Mucosa of rectum (tissue), 2 donors: ENCODE results near the gene EXOC7.

Source experiments
- H3K27ac ChIP-seq, 2 donors: one replicate each; pipeline ENCODE4 v1.7.0; 2013; ENCODE audit warnings: inconsistent platforms in 2 of 2, low read depth in 2 of 2, low read length in 2 of 2
- H3K27me3 ChIP-seq, 2 donors: one replicate each; pipeline ENCODE4 v1.7.0; 2013; ENCODE audit warnings: low read length in 2 of 2; ENCODE audit not compliant: control insufficient read depth in 2 of 2, insufficient read depth in 2 of 2
- H3K36me3 ChIP-seq, 2 donors: one replicate each; pipeline ENCODE4 v1.7.0; 2013; ENCODE audit warnings: low read length in 2 of 2; ENCODE audit not compliant: control insufficient read depth in 2 of 2, insufficient read depth in 2 of 2
- H3K4me1 ChIP-seq, 2 donors: one replicate each; pipeline ENCODE4 v1.7.0; 2013; ENCODE audit warnings: low read length in 2 of 2, mild to moderate bottlenecking in 1 of 2; ENCODE audit not compliant: control insufficient read depth in 2 of 2, insufficient read depth in 2 of 2
- H3K4me3 ChIP-seq, 2 donors: one replicate each; pipeline ENCODE4 v1.7.0; 2013; ENCODE audit warnings: low read length in 2 of 2
- H3K9ac ChIP-seq, 2 donors: one replicate each; pipeline ENCODE4 v1.7.0; 2013; ENCODE audit warnings: low read length in 2 of 2, low read depth in 1 of 2, mild to moderate bottlenecking in 1 of 2
- H3K9me3 ChIP-seq, 2 donors: one replicate each; pipeline ENCODE4 v1.7.0; 2013; ENCODE audit warnings: low read length in 2 of 2; ENCODE audit not compliant: control insufficient read depth in 2 of 2
- donor health status: healthy.
- donor health status: Normal muscosa, but diverticular disease.

Gene EXOC7

DNA sequence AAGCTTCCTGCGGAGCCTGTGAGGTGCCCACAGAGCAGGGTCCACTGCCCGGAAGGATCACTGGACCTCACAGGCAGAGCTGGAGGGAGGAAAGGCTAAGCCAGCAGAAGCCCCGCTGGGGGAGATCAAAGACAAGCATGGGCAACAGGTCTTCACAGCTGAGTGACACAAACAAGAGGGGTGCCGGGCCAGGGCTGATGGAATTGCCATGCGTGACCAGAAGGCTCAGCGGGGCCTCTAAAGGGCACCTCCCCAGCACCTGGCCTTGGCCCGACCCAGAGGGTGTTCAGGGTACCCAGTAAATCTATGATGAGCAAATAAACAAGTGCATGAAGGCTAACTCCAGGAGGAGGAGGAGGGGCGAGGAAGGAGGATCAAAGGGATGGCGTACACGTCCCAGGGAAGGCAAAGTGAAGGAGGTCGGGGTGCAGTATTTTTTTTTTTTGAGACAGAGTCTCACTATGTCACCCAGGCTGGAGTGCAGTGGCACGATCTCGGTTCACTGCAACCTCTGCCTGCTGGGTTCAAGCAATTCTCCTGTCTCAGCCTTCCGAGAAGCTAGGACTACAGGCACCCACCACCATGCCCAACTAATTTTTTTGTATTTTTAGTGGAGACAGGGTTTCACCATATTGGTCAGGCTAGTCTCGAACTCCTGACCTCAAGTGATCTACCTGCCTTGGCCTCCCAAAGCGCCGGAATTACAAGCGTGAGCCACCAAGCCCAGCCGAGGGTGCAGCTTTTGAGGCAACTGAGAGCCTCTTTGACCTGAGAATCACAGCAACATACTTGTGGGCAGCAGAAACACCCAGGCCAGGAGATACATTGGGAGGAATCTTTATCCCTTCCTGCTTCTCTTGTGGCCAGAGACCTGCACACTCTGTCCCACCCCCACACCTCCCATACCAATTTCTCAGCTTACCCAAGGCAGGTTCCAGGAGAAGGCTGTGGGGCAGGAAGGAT lies 16.1 kb upstream of the EXOC7 start:
- H3K4me1 ChIP-seq = peaks cover 2 to 3% of the 10 kb centered on the region in 2 donors
- H3K9me3 ChIP-seq = no peaks in the 10 kb centered on the region
- H3K4me3 ChIP-seq = no peak overlapping the region
- no peak overlapping the region for H3K9ac ChIP-seq
- H3K27me3 ChIP-seq = no peaks in the 10 kb centered on the region
- no peak overlapping the region for H3K27ac ChIP-seq
- no peaks in the 10 kb centered on the region for H3K36me3 ChIP-seq

GRCh38 chr17:76115138-76115754 lies 11.7 kb upstream of the EXOC7 start:
- Histone ChIP-seq H3K27ac (no peak overlapping the region), H3K4me1 (no peaks in the 10 kb centered on the region), H3K9ac (no peak overlapping the region), H3K9me3 (no peaks in the 10 kb centered on the region), H3K36me3 (no peaks in the 10 kb centered on the region), H3K27me3 (no peaks in the 10 kb centered on the region), H3K4me3 (no peak overlapping the region)

DNA sequence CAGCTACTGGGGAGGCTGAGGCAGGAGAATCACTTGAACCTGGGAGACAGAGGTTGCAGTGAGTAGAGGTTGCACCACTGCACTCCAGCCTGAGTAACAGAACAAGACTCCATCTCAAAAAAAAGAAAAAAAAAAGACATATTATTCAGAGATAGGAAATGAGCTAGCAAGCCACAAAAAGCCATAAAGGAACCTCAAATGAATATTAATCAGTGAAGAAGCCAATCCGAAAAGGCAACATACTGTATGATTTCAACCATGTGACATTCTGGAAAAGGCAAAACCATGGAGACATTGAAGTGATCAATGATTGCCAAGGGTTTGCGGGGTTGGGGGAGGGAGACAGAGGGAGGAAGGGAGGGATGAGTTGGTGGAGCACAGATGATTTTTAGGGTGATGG lies 8.4 kb upstream of the EXOC7 start:
- no peaks in the 10 kb centered on the region for H3K4me1 ChIP-seq
- no peak overlapping the region for H3K27ac ChIP-seq
- no peaks in the 10 kb centered on the region for H3K36me3 ChIP-seq
- H3K9me3 ChIP-seq = no peaks in the 10 kb centered on the region
- no peaks in the 10 kb centered on the region for H3K27me3 ChIP-seq
- H3K9ac ChIP-seq = no peak overlapping the region
- H3K4me3 ChIP-seq = no peak overlapping the region

DNA sequence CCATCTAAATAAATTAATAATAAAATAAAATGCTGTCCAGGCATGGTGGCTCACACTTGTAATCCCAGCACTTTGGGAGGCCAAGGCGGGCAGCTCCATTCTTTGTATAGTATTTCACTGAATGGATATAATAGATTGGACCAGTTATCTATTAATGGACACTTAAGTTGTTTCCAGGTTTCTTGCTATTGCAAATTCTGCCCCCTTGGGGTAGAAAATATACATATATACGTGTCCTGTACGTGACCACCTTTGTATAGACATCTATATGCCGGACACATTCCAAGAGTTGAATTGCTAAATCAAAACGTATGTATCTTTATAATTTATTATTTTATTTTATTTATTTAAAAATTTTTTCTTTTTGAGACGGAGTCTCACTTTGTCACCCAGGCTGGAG lies 3.9 kb upstream of the EXOC7 start:
- H3K9me3 ChIP-seq = no peaks in the 10 kb centered on the region
- H3K36me3 ChIP-seq = no peaks in the 10 kb centered on the region

GRCh38 chr17:76106703-76107102 lies 3.1 kb upstream of the EXOC7 start:
- H3K4me1 ChIP-seq = peaks cover 15 to 17% of the 10 kb centered on the region in 2 donors
- H3K4me3 ChIP-seq = no peak overlapping the region
- H3K9ac ChIP-seq = no peak overlapping the region
- H3K27me3 ChIP-seq = no peaks in the 10 kb centered on the region
- H3K36me3 ChIP-seq = peaks cover 2 to 5% of the 10 kb centered on the region in 2 donors
- H3K9me3 ChIP-seq = no peaks in the 10 kb centered on the region
- no peak overlapping the region for H3K27ac ChIP-seq

More for the DNA sequence above, 3.9 kb upstream of the EXOC7 start:
- H3K27ac ChIP-seq = no peak overlapping the region
- no peak overlapping the region for H3K4me3 ChIP-seq
- H3K9ac ChIP-seq = no peak overlapping the region
- peaks cover 12 to 15% of the 10 kb centered on the region in 2 donors for H3K4me1 ChIP-seq
- no peaks in the 10 kb centered on the region for H3K27me3 ChIP-seq

- Histone ChIP-seq H3K27ac (no peak overlapping the region), H3K4me3 (no peak overlapping the region), H3K9ac (no peak overlapping the region)
Observed at GRCh38 chr17:76104896-76105231, 1.3 kb upstream of the EXOC7 start.

GRCh38 chr17:76104140-76104895 lies 731 bp upstream of the EXOC7 start:
- peaks cover 15 to 19% of the 10 kb centered on the region in 2 donors for H3K4me1 ChIP-seq
- no peaks in the 10 kb centered on the region for H3K9me3 ChIP-seq
- H3K9ac ChIP-seq = peak overlapping the region; percentile 73 to 78
- H3K4me3 ChIP-seq = peak overlapping the region; percentile 85 to 96
- peaks cover 8 to 21% of the 10 kb centered on the region in 2 donors for H3K36me3 ChIP-seq
- no peaks in the 10 kb centered on the region for H3K27me3 ChIP-seq
- peak overlapping the region; percentile 58 to 77 for H3K27ac ChIP-seq

More at GRCh38 chr17:76104896-76105231, 1.3 kb upstream of the EXOC7 start:
- Histone ChIP-seq H3K9me3 (no peaks in the 10 kb centered on the region), H3K4me1 (peaks cover 15 to 19% of the 10 kb centered on the region in 2 donors), H3K27me3 (no peaks in the 10 kb centered on the region), H3K36me3 (peaks cover 8 to 16% of the 10 kb centered on the region in 2 donors)

DNA sequence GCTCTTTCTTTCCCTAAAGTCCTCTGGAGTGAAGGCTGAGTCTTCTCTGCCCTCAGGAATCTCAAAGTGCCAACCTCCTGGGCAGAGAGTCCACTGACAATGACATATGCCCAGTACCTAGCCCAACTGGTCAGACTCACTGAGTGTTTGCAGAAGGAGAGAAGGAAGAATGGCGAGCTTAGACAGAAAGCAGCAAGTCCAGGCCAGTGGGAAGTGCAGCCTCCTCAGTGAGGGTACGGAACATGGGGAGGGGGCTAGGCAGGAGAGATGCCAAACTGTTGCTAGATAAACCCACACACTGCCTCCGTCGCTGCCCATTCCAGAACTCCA lies 678 bp downstream of the EXOC7 start:
- H3K9me3 ChIP-seq = no peaks in the 10 kb centered on the region
- H3K4me1 ChIP-seq = peaks cover 15 to 19% of the 10 kb centered on the region in 2 donors
- H3K9ac ChIP-seq = peak overlapping the region; percentile 73 to 78
- peak overlapping the region; percentile 85 to 96 for H3K4me3 ChIP-seq
- peaks cover 8 to 21% of the 10 kb centered on the region in 2 donors for H3K36me3 ChIP-seq
- H3K27ac ChIP-seq = peak overlapping the region; percentile 58 to 77
- H3K27me3 ChIP-seq = no peaks in the 10 kb centered on the region

DNA sequence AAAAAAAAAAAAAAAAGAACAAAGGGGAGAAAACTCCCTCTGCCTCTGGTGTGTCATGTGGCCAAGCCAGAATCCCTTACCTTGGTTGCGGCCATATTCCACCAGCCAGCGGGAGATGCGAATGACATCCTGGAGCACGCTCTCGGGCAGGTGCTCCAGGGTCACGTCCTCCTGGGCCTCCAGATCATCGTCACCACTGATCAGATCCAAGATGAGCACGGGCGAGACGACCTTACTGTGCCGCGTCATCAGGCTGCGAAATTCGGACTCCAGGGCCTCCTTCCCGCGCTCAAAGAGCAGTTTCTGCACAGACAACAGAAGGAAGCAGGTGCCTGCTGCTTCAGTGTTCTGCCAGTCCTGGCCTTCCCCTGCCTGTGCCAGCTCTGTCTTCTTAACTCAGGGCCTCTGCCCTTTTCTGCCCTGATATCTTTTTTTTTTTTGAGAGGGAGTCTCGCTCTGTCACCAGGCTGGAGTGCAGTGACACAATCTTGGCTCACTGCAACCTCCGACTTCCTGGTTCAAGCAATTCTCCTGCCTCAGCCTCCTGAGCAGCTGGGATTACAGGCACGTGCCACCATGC lies 5.8 kb downstream of the EXOC7 start:
- peaks cover 41 to 51% of the 10 kb centered on the region in 2 donors for H3K36me3 ChIP-seq

More for the DNA sequence above, 5.8 kb downstream of the EXOC7 start:
- H3K27ac ChIP-seq = no peak overlapping the region
- no peak overlapping the region for H3K9ac ChIP-seq
- H3K27me3 ChIP-seq = no peaks in the 10 kb centered on the region
- no peak overlapping the region for H3K4me3 ChIP-seq
- peaks cover 2 to 10% of the 10 kb centered on the region in 2 donors for H3K4me1 ChIP-seq
- no peaks in the 10 kb centered on the region for H3K9me3 ChIP-seq
